Measurements from ENCODE around the gene MAD2L2. TPM values are rescaled to one million over a fixed set of nuclear protein-coding genes. Genes with fewer than 3 reads are reported as not detected.

Gene MAD2L2
- total and polyA plus RNA-seq, 9 of the 15 experiments (the other 6 are each of a cell fraction or from before 2014, with no cell fraction given) = 12.4 to 286 (median 143) TPM

DNA sequence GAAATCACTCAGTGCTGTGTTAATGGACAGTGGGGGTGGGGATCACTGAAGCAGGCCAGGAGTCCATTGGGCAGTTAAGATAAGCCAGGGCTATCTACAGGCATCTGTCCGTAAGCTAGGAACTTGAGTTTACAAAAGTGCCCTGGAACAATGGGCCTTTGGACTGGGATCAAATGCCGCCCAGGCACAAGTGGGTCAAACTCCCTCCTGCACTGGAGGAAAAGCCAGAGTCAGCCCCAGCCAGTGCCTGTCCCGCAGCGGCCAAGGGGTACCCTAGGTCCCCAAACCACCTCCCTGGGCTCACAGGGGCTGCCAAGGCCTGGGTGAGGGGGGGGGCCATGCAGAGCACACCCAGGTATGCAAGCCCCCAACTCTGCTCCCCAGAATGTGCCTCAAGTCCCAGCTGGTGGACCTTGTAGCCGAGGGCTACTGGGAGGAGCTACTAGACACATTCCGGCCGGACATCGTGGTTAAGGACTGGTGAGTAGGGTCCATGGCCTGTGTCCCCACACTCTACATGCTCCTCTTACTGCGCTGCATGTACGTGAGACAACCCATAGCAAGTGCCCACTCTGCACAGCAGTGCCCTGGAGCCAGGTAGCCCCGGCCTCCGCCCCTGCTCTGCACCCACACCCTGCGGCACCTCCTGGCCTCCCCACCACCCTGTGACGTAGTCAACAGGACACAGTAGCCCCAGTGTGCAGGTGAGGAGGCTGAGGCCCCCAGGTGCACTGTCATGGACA lies 9.2 kb downstream of the MAD2L2 start (continued):
- TF ChIP-seq KAT8 (IDR thresholded peaks at IDR 0.05; ENCODE audit: low read depth) (no peak), ZNF785 (CRISPR knock-in tag; IDR thresholded peaks at IDR 0.05) (no peak), GABPA (tag; conservative IDR thresholded peaks at IDR 0.05; ENCODE audit: low read depth) (no peak), TBL1XR1 (IDR thresholded peaks at IDR 0.05; ENCODE audit: low read length in 2 of 2) (peak; percentile 68 to 82; a peak in 2 of 4 replicates), ZFX (CRISPR knock-in tag; IDR thresholded peaks at IDR 0.05) (peak; percentile 33; the same call in 1 of the 2 replicates), SIX5 (IDR thresholded peaks at IDR 0.05; ENCODE audit: borderline replicate concordance in 1 of 2, insufficient read depth in 1 of 2, low read depth in 1 of 2, low read length in 2 of 2) (no peak), GABPB2 (CRISPR knock-in tag; conservative IDR thresholded peaks at IDR 0.05) (no peak), MECOM (CRISPR knock-in tag; IDR thresholded peaks at IDR 0.05) (no peak), TAL1 (IDR thresholded peaks at IDR 0.05) (peak; percentile 92), PPARD (CRISPR knock-in tag; IDR thresholded peaks at IDR 0.05) (no peak), CBFA2T3 (IDR thresholded peaks at IDR 0.05) (peak; percentile 93), ZNF282 (CRISPR knock-in tag; IDR thresholded peaks at IDR 0.05) (no peak), ZNF146 (CRISPR knock-in tag; IDR thresholded peaks at IDR 0.05; ENCODE audit: unreplicated experiment) (no peak), YBX1 (IDR thresholded peaks at IDR 0.05) (no peak), PRPF4 (IDR thresholded peaks at IDR 0.05; ENCODE audit: insufficient read depth, low read depth, low read length, poor library complexity, severe bottlenecking) (no peak), ZNF764 (CRISPR knock-in tag; IDR thresholded peaks at IDR 0.05; ENCODE audit: low read depth) (no peak), BRD9 (IDR thresholded peaks at IDR 0.05; ENCODE audit: low read depth, partially characterized antibody) (no peak), NCOR1 (IDR thresholded peaks at IDR 0.05) (peak; percentile 83), DMBX1 (CRISPR knock-in tag; IDR thresholded peaks at IDR 0.05; ENCODE audit: borderline replicate concordance) (no peak), PHF20 (IDR thresholded peaks at IDR 0.05; ENCODE audit: partially characterized antibody) (no peak), NFE2 (IDR thresholded peaks at IDR 0.05; ENCODE audit: low read depth) (peak; percentile 31; the same call in 1 of the 2 replicates), SMAD1 (IDR thresholded peaks at IDR 0.05; ENCODE audit: low read depth, low read length, partially characterized antibody) (no peak), RCOR1 (IDR thresholded peaks at IDR 0.05; ENCODE audit: borderline replicate concordance in 1 of 2, low read depth in 2 of 2, low read length in 2 of 2) (peak; percentile 56 to 95)
- TF ChIP-seq, protein P1, sequence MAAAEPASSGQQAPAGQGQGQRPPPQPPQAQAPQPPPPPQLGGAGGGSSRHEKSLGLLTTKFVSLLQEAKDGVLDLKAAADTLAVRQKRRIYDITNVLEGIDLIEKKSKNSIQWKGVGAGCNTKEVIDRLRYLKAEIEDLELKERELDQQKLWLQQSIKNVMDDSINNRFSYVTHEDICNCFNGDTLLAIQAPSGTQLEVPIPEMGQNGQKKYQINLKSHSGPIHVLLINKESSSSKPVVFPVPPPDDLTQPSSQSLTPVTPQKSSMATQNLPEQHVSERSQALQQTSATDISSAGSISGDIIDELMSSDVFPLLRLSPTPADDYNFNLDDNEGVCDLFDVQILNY (CRISPR knock-in tag; IDR thresholded peaks at IDR 0.05) = no peak
- TF ChIP-seq, protein P2, sequence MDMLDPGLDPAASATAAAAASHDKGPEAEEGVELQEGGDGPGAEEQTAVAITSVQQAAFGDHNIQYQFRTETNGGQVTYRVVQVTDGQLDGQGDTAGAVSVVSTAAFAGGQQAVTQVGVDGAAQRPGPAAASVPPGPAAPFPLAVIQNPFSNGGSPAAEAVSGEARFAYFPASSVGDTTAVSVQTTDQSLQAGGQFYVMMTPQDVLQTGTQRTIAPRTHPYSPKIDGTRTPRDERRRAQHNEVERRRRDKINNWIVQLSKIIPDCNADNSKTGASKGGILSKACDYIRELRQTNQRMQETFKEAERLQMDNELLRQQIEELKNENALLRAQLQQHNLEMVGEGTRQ (CRISPR knock-in tag; IDR thresholded peaks at IDR 0.05) = no peak
- TF ChIP-seq, protein P3, sequence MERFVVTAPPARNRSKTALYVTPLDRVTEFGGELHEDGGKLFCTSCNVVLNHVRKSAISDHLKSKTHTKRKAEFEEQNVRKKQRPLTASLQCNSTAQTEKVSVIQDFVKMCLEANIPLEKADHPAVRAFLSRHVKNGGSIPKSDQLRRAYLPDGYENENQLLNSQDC (CRISPR knock-in tag; IDR thresholded peaks at IDR 0.05) = no peak
- TF ChIP-seq, protein P4, sequence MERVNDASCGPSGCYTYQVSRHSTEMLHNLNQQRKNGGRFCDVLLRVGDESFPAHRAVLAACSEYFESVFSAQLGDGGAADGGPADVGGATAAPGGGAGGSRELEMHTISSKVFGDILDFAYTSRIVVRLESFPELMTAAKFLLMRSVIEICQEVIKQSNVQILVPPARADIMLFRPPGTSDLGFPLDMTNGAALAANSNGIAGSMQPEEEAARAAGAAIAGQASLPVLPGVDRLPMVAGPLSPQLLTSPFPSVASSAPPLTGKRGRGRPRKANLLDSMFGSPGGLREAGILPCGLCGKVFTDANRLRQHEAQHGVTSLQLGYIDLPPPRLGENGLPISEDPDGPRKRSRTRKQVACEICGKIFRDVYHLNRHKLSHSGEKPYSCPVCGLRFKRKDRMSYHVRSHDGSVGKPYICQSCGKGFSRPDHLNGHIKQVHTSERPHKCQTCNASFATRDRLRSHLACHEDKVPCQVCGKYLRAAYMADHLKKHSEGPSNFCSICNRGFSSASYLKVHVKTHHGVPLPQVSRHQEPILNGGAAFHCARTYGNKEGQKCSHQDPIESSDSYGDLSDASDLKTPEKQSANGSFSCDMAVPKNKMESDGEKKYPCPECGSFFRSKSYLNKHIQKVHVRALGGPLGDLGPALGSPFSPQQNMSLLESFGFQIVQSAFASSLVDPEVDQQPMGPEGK (CRISPR knock-in tag; IDR thresholded peaks at IDR 0.05; ENCODE audit: borderline replicate concordance) = no peak
